Muscle of back (tissue), 11 donors: Measurements from ENCODE around the gene ALKBH4. TPM values are rescaled to one million over a fixed set of nuclear protein-coding genes. Genes with fewer than 3 reads are reported as not detected.
"Not testable (repeated sequence)": the region's sequence is repeated elsewhere in the genome, so short reads cannot be mapped to it uniquely, and the experiment has no call there.

Experiments
- DNase-seq, 3 donors: peaks; one replicate each; pipeline versions ENCODE4 v3.0.0 to v3.0.0-alpha.2; 2013
- polyA plus RNA-seq, 10 donors: library from polyadenylated mRNA; unstranded; fragments of 120-200 nt; gene quantifications; one replicate each; pipeline ENCODE4 v1.2.1, GENCODE V29; 2013; ENCODE audit not compliant: insufficient read length in 10 of 10

Gene ALKBH4
- polyA plus RNA-seq, 10 donors = 5.6 to 9.4 (median 7.5) TPM

DNA sequence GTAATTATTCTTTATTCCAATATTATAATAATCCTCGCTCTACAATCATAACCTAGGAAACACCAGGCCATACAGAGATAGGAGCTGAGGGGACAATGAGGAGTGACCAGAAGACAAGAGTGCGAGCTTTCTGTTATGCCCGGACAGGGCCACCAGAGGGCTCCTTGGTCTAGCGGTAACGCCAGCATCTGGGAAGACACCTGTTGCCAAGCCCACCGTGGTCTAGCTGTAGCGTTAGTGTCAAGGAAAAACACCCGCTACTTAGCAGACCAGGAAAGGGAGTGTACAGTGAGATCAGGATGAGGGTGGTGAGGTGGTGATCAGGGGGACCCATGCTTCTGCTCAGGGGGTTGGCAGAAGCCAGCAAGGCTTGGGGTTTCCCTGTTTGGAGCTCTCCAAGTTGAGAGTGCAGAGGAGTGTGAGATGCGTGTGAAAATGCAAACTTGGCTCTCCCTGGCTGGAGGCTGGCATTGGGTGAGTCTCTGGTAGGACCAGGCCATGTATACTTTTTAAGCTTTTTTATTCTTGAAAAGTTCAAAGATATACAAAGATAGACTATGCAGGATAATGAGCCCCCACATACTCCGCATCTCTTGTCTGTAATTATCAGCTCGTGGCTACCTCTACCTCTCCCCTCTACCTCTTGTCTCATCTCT lies 15.4 kb upstream of the ALKBH4 start:
- DNase-seq = not testable (repeated sequence)

DNA sequence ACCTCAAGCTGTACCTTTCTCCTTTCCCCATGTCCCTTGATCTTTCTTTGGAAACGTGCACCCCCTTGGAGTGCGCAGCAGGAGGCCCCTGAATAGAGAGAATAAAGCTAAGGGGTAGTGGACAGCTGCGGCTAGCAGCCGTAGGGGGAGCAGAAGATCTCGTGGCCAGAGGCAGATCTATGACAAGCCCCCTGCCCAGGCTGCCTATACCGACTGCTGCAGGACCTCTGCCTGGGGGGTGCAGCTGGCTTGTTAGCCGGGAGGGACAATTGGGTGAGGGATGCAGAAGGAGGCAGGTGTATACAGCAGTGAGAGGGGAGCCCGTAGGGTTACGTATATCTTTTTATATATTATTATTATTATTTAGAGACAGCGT lies 14.5 kb upstream of the ALKBH4 start:
- DNase-seq = not testable (repeated sequence)

DNA sequence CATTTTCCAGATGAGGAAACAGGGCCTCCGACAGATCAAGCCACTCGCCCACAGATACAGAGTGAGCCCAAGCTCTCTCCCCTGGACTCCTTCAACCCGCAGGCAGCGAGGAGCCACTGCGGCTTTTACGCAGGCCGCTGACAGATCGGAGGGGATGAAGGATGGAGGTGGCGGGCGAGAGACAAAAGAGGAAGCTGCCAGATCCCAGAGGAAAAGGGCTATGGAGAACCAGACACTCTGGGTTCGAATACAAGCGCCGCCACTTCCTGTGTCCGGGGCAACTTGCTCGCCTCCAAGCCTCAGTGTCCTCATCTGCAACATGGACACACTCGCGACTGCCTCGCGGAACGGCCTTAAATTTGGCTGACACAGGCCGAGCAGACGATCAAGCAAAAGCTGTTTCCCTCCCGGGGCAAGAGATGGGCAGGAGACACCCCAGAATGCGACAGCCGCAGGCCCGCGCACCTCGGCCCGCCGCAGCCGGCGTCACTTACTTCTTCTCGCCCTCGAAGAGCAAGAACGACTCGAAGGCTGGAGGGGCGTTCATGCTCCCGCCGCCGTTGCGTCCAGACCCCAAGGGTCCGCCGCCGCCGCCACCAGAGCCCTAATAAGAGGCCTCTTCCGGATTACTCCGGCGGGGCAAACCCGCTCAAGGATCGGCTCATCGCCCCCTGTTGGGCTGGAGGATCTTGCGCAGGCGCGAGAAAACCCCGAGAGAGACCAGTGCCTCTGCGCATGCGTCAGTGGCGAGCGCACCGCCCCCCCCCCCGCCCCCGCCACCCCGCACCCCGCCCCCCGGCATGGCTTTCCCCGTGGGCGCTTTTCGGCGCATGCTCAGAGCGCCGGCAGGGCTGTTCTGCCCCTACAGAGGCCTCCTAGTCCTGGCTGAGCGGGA lies 13.9 kb upstream of the ALKBH4 start, which contains the start of gene POLR2J:
Gene POLR2J, minus strand, starts transcription at position 609 of the 895 bp plus-strand sequence. Its CDS starts 62 bp downstream, at position 547.
- peak; percentile 26 to 95 (median 62) for DNase-seq

DNA sequence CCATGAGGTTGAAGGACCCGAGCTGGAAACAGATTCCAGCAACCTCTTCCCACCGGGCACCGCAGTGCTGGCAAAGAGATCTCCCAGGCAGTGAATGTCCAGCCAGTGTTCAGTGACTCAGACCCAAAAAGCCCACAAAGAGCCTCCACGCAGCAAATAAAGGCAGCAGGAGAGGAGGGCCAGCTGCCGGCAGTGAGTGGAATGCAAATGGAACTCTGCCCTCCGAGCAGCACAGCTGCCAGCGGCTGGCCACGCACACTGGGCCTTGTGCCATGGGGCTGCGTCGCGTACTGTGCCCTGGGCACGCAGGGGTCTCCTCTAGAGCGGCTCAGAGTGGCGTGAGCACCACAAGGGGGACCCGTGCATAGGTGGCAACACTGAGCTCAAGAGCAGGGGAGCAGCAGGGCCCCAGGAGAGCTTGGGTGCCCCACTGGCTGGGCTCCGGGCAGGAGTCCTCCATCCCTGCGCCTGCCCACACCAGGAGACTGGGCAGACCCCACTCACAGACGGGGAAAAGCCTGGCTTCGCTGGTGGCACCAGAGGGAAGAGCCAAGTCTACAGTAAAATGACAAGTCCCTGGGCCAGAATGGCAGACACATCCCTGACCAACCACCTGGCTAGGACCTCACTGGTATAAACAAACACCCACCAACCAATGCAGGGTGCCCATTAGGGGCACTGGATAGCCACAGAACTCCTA lies 10.2 kb upstream of the ALKBH4 start:
- not testable (repeated sequence) for DNase-seq

DNA sequence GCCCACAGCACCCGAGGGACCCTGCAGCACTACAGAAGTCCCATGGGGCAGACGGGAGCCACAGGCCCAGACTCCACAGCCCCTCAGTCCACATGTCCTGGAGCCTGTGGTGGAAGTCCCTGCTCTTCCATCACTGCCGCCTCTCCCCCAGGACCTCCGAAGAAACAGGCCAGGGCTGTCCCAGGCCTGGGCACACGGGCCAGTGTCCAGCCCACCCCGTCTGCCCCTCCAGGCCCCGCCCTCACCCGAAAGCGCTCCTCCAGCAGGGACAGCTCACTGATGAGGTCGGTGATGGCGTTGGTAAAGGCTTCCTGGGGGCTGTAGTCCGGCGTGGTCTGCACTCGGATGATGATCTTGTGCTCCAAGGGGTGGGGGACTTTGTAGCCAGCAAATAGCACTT lies 9.5 kb upstream of the ALKBH4 start:
- DNase-seq = not testable (repeated sequence)

DNA sequence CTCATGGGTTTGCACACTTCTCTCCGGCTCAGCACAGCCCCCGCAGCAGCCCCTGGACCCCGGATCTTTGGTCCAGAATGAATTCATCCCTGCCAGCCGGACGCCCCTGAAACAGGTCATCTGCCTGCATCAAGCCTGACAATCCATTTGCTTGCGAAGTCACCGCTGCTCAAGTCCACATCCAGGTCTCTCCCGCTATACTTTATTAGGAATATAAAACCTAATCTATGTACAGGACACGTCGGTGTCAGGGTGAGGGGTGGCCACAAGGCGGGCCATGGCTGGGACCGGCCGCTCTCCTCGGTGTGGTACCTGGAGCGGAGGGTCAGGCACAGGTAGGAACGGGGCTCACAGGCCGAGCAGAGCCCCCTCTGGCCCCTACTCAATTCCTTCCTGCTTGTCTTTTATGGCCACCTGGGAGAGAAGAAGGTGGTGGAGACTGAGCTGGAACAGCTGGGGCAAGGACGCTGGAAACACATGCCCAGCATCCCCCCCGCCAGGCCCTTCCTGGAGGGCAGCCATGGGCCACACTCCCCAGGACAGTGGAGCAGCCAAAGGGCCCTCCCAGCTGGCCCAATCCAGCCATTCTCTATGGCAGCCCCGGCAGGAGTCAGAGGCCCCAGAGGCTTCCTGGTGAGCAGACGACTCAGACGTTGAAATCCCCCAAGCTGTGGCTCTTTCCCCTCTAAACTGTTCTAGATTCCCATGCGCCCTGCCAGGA lies 8.8 kb upstream of the ALKBH4 start:
- no peak for DNase-seq

DNA sequence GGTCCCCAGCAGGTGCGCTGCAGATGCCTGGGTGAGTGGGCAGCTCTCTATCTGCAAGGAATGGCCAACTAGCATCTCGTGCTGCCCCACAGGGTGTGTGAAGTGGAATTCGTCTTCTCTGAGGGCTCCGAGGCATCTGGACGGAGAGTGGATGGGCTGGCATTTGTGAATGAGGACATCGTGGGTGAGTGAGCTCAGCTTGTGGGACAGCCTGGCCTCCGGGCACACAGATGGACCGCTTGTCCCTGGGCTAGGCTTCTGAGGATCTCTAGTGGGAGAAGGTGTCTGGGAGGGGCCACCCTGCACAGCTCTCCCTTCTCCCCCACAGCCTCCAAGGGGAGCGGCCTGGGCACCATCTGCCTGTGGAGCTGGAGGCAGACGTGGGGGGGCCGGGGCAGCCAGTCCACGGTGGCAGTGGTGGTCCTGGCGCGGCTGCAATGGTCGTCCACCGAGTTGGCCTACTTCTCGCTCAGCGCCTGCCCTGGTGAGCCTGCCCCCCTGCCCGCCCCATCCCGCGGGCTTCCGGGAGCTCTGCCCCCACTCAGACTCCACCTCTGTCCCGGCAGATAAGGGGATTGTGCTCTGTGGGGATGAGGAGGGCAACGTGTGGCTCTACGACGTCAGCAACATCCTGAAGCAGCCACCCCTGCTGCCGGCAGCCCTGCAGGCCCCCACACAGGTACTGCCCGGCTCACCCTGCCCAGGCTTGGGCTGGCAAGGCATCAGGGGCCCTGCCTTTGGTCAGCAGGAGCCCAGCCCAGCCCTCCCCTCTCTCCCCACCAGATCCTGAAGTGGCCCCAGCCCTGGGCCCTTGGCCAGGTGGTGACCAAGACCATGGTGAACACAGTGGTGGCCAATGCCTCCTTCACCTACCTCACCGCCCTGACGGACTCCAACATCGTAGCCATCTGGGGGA lies 7.7 kb upstream of the ALKBH4 start:
- DNase-seq = no peak

DNA sequence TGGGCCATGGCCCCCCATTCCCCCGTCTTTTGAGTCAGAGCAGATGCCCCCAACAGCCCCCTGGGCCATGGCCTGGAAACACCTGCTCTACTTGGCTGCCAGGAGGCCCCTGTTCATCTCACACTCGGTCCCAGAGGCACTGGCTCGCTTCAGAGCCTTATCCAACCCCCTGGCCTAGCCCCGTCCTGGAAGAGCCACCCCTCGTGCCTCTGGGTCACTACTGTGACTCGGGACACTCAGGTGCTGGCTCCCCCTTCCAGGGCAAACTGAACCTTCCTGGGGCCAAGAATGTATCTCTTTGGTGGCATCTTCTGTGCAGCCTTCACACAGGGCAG lies 7.1 kb upstream of the ALKBH4 start:
- no peak for DNase-seq

DNA sequence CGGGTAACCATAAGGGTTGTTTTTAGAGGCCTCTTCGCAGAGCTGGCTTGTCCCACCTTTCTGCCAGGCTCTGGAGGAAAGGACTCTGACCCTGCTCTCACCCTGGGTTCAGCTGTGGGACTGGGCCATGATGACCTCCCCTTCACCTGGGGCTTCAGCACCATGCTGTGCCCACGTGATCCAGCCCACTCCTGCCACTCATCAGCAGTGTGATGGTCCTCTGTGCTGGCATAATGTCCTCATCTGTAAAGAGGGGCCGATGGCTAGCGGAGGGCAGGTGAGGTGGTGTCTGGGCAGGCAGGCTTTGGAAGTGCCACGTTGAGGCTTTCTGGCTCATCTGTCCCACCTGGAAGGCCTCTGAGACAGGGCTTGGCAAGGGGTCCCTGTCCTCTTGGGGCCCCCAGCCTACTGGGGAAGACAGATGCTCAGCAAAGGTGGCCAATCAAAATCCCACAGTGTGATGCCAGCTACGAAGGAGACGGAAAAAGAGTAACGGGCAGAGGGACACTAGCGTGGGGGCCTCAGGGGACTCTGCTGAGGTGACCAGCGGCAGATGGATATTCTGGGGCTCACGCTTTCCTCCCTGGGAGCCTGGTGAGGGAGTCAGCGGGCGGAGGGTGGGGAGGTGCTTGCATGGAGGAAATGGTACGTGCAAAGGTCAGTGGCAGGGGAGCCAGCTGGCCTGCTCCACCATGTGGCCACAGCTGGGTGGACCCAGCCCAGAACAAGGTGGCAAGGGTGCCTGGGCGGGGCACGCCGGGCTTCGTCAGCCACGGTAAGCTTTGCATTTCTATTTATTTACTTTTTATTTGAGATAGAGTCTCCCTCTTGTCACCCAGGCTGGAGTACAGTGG lies 5.5 kb upstream of the ALKBH4 start:
- no peak for DNase-seq

DNA sequence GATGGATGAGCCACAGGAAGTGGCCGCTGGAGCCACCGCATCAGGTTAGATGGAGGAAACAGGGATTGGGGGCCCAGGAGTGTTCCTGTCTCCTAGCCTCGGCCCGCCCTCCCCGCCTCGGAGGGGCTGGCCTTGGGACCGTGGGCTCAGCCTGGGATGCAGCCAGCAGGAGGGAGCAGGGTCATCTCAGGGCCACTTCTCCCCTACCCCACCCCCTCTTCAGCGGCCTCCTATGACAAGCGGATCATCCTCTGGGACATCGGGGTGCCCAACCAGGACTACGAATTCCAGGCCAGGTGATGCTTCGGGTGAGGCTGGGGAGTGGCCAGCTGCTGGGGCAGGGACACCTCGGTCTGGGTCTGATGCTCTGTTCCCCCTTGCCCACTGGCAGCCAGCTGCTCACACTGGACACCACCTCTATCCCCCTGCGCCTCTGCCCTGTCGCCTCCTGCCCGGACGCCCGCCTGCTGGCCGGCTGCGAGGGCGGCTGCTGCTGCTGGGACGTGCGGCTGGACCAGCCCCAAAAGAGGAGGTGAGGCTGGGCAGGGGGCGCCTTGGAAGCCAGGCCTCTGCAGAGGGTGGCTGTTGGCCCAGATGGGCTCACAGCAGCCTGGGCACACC lies 4.8 kb upstream of the ALKBH4 start:
- no peak for DNase-seq

DNA sequence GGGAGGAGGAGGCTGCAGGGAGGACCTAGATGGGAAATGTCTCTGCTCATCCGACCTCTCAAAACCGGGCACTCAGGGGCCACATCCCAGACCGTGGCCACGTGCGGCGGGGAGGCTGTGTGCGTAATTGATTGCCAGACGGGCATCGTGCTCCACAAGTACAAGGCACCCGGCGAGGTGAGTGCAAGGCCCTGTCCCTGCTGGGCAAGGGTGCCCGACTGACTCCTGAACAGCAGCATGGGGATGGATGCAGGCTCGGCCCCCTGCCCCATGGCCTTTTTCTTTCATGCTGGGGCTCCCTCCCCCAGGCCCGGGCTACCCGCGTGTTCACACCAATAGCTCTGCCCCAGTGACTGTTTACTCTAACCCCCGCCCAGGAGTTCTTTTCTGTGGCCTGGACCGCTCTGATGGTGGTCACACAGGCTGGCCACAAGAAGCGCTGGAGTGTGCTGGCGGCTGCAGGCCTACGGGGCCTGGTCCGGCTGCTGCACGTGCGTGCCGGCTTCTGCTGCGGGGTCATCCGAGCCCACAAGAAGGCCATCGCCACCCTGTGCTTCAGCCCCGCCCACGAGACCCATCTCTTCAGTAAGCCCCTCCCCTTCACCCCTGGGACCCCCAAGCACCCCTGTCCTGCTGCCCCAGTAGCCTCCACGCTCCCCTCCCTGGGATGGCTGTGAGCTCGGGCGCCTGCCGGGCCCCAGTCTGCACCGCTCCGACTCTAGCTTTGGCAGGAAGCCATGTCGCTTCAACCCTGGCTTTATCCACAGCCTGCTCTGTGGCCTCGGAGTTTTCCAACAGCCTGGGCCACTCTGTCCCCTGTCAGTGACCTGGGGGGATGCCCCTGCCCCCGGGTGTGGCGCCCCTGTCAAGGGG lies 4.1 kb upstream of the ALKBH4 start:
- no peak for DNase-seq

DNA sequence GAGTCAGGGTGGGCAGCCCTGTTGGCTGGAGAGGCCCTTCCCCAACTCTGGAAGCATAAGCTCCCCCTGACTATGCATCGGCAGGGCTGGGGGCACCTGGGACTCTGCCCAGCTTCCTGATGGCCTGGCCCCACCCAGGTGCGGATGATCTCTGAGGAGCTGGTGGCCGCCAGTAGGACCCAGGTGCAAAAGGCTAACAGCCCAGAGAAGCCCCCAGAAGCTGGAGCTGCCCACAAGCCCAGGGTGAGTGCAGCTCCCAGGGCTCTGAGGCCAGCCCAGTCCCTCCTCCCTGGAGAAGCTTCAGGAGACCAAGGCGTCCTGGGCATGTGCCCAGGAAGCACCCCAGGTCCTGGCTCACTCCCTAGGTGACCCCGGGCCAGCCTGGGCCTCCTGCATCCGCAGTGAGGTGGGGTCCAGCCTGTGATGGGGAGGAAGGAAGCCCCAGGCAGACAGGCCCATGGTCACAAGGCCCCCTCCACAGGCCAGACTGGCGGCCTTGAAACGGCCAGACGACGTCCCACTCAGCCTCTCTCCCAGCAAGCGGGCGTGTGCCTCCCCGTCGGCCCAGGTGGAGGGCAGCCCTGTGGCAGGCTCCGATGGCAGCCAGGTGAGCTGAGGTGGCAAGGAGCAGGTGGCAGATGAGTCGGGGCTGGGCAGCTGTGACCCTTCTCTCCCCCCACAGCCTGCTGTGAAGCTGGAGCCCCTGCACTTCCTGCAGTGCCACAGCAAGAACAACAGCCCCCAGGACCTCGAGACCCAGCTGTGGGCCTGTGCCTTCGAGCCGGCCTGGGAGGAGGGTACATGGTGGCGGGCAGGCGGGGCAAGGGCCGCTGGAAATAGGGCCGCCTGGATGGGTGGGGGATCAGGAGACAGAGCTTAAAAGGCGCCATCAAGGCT lies 3.2 kb upstream of the ALKBH4 start:
- DNase-seq = no peak

DNA sequence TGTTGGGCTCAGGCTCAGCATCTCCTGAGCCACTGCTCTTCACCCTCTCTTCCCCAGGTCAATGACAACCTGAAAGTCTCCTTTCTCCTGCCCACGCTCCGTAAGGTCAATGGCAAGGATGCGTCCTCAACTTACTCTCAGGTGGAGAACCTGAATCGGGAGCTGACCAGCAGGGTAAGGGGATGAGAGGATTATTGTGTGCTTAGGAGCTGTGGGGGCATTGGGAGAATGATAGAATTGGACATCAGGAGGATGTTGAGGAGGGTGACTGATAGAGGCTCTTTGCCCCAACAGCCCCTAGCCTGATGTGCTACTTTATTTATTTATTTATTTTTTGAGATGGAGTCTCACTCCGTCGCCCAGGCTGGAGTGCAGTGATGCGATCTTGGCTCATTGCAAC lies 1.4 kb upstream of the ALKBH4 start:
- DNase-seq = no peak

DNA sequence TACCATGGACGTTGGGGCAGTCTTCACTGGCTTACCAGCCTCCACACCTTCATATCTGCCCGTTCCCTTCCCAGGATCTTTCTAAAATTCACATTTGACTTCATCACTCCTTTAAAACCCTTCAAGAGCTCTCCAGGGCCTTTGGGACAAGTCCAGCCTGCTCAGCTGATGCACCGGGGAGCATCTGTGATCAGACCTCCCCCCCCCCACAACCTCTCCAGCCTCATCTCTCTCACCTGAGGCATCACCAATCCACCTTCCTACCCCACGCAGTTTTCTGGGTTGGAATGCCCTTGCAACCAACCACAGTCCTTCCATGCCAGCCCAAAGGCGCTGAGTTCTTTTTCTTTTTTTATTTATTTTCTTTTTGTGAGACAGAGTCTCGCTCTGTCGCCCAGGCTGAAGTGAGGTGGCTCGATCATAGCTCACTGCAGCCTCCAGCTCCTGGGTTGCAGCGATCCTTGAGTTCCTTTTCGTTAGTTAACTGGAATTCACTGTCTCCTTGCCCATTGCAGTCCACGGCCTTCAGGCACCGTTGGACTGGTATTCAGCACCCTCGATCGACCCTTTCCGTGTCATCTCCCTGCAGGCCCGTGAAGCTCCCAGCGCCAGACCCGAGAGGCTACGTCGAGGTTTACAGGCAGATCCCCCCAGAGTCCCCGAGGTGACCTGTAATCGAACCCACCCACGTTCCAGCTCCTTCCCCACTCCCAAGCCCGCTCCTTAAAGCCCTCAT lies 654 bp downstream of the ALKBH4 start:
- no peak for DNase-seq

DNA sequence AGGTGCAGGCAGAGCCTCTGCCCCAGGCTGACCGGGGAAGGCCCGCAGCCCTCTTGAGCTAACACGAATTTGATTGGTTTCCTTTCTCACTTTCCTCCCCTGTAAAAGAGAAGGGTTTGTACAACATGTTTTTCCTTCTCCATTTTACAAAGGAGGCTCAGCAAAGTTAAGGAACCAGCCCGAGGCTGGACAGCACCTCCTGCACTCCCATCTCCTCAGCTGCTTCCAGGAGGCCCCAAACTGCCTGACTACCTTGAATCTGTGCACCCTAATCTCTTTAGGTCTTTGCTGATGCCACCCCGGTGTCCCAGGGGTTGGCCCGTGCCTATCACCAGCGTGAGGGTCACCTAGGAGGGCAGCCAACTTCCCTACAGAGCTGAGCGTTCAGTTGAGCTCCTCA lies 4.2 kb downstream of the ALKBH4 start:
- no peak for DNase-seq

DNA sequence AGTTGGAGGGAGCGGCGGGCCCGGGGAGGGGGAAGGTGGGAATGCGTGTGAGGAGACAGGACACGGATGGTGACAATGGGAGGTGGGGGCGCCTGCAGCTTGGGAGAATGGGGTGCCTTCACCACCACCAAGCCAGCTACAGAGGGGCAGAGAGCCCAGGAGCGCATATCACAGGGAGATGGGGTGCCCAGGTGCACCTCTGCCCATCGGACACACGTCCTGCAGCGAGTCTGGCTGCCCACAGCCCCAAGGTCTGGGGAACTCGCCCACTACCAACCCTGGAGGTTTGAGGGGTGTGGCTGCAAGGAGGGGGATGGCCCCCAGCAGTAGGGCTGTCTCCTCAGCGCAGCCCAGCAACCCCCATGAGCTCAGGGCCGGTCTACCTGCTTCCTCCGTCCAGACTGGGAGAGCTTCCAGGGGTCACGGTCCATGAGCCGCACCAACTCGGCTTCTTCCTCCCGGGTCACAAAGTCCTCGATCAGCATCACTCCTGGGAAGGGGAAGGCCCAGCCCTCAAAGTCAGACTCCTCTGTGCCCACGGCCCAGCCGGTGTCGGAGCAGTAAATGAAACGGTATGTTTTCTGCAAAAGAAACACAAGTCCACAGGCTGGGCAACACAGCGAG lies 5.3 kb downstream of the ALKBH4 start:
- DNase-seq = no peak
